GM18873 (cell line): ENCODE measurements around the gene CEP57L1.
A peak's percentile ranks its signal among the peaks of the same experiment; 100 is the strongest.

Experiments used
- ATAC-seq: cut with Tn5 transposase; IDR thresholded peaks from one replicate; pipeline ENCODE4 v1.9.1; 2021; ENCODE audit warnings: mild to moderate bottlenecking, moderate library complexity, moderate number of reproducible peaks; ENCODE audit not compliant: unreplicated experiment, low FRiP score

CEP57L1 gene

GRCh38 chr6:109095036-109095834, at the start of gene CEP57L1:
Gene CEP57L1 (plus strand): TSS chr6:109095507. CDS start chr6:109145222, 49,715 bp downstream.
- peak; percentile 60 for ATAC-seq

- no peak for ATAC-seq
Observed at GRCh38 chr6:109048176-109048575, 47.1 kb upstream of the CEP57L1 start.

GRCh38 chr6:109048670-109049415, 46.5 kb upstream of the CEP57L1 start:
- no peak for ATAC-seq

DNA sequence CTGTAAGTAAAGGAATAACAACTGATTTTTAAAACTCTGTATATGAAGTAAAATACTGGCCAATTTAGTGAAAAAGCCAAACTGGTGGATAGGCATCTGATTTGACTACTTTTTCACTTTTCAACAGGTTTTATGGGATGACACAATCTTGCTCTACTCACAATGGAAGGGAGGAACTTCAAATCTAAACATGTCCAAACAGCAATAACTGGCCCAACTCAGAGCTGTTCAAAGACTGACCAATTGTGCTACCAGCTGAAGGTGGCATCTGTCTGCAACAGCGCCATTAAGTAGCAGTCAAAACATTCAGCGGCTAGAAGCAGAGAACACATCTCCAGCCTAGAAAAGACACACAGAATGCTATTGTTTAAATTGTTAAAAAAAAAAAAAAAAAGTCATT, 45.3 kb upstream of the CEP57L1 start:
- no peak for ATAC-seq

GRCh38 chr6:109050447-109051102, 44.7 kb upstream of the CEP57L1 start:
- no peak for ATAC-seq

DNA sequence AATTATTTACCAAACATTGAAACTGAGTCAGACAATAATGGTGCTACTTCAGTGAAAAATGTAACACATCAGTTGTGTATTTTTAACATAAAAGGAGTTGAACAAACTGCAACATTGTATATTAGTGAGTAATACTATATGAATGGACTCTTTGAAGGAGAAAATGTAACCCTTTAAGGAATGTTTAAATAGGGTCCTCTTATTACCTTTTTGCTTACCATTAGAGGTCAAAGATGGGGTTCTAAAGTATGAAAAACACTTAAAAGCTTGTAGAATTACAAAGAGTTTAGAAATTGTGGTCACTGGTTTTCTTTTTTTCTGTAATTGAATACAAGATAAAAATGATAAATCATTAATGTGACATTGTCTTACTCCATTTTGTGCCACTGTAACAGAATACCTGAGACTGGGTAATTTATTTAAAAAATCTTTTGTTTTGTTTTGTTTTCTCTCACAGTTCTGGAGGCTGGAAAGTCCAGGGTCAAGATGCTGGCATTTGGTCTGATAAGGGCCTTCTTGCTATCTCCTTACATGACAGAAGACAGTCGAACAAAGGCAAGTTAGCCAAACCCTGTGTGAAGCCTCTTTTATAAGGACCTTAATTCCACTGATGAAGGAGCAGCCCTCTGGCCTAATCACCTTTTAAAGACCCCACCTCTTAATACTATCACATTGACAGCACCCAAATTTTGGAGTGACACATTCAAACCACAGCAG, 43.8 kb upstream of the CEP57L1 start:
- no peak for ATAC-seq

- no peak for ATAC-seq
Observed at GRCh38 chr6:109052018-109052651, 43.2 kb upstream of the CEP57L1 start.

DNA sequence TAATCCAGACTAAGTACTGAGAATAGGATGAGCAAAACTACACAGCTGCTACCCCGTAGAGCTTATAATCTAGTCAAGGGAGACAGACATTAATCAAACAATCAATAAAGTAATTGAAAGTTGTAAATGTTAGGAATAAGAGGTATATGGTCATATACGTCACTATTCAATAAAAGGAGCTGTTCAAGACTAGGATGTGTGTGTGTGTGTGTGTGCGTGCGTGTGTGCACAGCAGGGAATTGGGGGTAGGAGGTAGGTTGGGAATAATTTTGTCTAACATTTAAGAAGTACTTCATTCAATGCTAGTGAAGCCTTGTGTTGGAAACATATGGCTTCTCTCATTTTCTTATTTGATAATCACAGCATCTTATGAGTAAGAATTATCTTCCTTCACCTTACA, 42.5 kb upstream of the CEP57L1 start:
- ATAC-seq: no peak

- ATAC-seq: no peak
Observed at GRCh38 chr6:109053336-109053735, 42.0 kb upstream of the CEP57L1 start.

DNA sequence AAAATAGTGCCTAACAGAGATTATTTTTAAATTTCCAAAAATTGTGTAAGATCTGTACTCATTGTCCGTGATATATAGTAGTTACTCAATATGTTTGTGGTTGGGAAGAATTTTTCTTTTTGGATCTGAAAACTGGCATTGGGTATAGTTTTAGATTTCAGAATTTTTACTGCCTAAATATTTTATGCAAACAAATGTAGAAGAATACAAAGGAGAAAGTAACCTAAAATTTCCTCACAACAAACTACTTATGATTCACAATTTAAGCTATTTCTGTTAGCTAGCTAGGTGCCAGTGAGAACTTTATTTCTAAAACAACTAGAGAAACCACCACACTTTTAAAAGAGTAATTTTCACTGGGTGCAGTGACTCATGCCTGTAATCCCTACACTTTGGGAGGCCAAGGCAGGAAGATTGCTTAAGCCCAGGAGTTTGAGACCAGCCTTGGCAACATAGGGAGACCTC, 39.5 kb upstream of the CEP57L1 start:
- no peak for ATAC-seq

DNA sequence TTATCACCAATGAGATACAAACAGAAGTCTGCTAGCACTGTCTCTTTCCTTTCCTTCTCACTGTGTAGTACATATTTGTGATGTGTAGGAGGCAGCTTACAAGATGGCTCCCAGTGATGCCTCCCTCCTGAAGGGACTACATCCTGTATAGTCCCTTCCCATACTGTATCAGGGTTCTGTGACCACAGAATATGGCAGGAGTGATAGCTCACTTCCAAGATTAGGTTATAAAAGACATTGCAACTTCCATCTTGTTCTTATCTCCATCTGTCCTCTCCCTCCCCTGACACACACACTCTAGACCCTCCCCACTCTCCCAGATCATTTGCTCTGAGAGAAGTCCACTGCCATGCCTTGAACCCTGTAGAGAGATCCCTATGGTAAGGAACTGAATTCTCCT, 38.6 kb upstream of the CEP57L1 start:
- ATAC-seq: no peak

- no peak for ATAC-seq
Observed at GRCh38 chr6:109058620-109059019, 36.7 kb upstream of the CEP57L1 start.

- no peak for ATAC-seq
Observed at GRCh38 chr6:109059153-109059552, 36.2 kb upstream of the CEP57L1 start.

GRCh38 chr6:109059571-109060021, 35.7 kb upstream of the CEP57L1 start:
- ATAC-seq: peak; percentile 46

DNA sequence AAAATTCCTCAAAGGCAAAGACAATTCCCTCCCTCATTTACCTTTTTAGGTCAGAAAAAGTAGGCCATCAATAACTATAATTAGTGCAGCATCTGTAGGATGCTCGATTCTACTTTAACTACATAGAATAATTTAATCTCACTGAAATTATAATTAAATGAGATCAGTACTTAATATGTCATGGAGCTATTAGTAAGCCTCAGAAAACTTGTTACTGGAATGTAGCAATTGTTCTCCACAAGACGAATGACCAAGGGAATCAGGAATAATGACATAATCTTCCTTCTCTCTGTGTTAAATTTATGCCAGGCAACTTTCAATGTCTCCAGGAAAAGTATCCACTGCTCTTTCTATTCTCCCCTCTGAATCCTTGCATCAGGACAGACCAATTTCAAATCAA, 34.7 kb upstream of the CEP57L1 start:
- ATAC-seq: no peak

GRCh38 chr6:109062216-109062615, 33.1 kb upstream of the CEP57L1 start:
- ATAC-seq: no peak

DNA sequence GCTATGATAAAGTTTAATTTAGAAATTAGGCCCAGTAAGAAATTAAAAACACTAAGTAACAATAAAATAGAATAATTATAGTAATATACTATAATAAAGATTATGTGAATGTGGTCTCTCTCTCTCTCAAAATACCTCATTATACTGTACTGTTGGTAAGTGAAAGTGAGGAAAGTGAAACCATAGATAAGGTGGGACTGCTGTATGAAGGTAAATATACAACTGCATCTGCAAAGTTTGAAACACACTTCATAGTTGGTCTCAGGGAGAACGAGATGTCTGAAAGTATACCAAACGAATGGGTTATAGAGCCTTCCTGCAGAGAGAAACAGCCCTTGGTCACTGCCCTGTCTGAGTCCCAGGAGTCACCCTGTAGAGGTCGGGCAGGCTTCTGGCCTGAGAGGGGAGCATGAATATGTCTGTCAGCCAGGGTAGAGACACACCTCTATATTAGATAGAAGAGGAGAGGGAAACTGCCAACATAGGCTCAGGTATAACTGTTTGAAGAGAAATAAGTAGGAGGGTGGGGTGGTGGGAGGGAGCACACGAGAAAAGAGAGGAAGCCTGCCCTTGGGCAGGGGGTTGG, 32.4 kb upstream of the CEP57L1 start:
- no peak for ATAC-seq

DNA sequence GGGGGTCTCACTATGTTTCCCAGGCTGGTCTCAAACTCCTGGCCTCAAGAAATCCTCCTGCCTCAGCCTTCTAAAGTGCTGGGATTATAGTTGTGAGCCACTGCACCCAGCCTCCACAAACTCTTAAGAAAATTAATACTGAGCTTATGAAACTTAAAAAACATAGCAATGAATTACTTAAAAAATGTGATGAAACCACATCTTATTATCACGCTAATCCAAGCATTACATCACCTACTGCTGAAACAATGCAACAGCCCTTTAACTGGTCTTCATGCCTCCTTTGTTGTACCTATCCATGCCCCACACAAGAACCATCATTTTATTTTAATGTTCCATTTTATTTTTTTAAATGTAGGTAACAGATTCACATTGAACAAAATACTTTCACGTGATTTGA, 25.6 kb upstream of the CEP57L1 start:
- ATAC-seq: no peak

DNA sequence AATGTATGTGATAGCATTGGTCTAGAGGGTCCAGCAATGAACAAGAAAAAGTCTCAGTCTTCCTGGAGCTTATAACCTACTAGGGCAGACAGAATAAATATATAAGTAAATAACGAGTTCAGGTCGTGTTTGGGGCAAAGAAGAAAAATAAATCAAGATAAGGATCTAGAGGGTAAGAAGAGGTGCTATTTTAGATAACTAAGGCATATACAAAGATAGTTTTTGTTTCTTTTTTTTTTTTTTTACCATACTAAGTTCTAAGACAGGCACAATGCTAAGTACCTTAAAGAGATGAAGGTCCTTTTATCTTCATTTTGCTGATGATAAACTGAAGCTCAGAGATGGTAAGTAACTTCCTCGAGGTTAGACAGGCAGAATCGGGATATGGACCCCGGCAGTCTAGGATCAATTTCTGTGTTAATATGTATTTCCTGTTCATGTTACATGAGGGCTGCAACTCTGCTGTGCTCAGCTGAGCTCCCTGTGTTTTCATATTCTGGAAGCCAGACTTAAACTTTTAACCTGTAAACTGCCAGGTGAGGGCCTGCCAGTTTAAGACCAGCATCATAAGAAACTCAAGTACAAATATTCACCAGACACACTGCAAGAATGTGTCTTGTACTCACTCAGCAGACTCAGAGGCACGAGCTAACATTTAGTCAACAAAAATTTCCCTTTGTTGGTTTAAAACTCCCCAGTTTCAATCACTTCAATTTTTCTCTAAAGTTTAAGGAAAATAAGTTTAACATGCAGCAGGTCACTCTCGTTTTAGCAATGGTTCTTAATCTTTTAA, 24.0 kb upstream of the CEP57L1 start:
- ATAC-seq: no peak
